Fibroblast of villous mesenchyme (primary cell): ENCODE data around the gene DNAH6. TPM values are rescaled to one million over a fixed set of nuclear protein-coding genes. Genes with fewer than 3 reads are reported as not detected.
"Not testable (repeated sequence)": the region's sequence is repeated elsewhere in the genome, so short reads cannot be mapped to it uniquely, and the experiment has no call there.

Source experiments
- DNase-seq: peaks from one replicate; pipeline ENCODE4 v3.0.0-alpha.2; 2010; ENCODE audit warnings: low read depth
- H3K4me3 ChIP-seq: 2 replicates; pipeline ENCODE4 v1.5.1; 2011; ENCODE audit warnings: low read depth, mild to moderate bottlenecking, low read length
- total RNA-seq: library from RNA; depleted of rRNA; stranded (reverse); fragments of >200 nt; gene quantifications from 2 replicates; pipeline ENCODE4 v1.2.3, GENCODE V29; 2012
- TF ChIP-seq, protein P1 (sequence below): IDR thresholded peaks from 2 replicates; pipeline ENCODE4 v1.5.1; 2012; ENCODE audit warnings: low read depth, mild to moderate bottlenecking, low read length; ENCODE audit not compliant: insufficient read depth

Gene DNAH6
- total RNA-seq, 1 donor: under 0.01 TPM

- TF ChIP-seq, protein P1, sequence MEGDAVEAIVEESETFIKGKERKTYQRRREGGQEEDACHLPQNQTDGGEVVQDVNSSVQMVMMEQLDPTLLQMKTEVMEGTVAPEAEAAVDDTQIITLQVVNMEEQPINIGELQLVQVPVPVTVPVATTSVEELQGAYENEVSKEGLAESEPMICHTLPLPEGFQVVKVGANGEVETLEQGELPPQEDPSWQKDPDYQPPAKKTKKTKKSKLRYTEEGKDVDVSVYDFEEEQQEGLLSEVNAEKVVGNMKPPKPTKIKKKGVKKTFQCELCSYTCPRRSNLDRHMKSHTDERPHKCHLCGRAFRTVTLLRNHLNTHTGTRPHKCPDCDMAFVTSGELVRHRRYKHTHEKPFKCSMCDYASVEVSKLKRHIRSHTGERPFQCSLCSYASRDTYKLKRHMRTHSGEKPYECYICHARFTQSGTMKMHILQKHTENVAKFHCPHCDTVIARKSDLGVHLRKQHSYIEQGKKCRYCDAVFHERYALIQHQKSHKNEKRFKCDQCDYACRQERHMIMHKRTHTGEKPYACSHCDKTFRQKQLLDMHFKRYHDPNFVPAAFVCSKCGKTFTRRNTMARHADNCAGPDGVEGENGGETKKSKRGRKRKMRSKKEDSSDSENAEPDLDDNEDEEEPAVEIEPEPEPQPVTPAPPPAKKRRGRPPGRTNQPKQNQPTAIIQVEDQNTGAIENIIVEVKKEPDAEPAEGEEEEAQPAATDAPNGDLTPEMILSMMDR: no peak
- no peak for DNase-seq
- H3K4me3 ChIP-seq: no peak overlapping the region
These were observed 233.1 kb downstream of the DNAH6 start for GRCh38 chr2:84749442-84749841.

DNA sequence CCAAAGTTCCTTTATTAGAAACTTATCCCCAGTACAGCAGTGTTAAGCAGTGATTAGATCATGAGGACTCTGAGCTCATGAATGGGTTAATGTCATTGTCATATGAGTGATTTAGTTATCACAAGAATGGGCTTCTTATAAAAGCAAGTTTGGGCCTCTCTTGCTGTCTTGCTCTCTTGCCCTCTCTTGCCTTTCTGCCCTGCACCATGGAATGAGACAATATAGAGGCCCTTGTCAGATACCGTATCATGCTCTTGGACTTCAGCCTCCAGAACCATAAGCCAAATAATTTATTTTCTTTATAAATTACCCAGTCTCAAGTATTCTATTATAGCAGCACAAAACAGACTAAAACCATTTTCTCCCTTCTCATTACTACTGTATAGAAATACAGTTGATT, 238.8 kb downstream of the DNAH6 start:
- TF ChIP-seq, protein P1: no peak
- H3K4me3 ChIP-seq: no peak overlapping the region
- DNase-seq: no peak

DNA sequence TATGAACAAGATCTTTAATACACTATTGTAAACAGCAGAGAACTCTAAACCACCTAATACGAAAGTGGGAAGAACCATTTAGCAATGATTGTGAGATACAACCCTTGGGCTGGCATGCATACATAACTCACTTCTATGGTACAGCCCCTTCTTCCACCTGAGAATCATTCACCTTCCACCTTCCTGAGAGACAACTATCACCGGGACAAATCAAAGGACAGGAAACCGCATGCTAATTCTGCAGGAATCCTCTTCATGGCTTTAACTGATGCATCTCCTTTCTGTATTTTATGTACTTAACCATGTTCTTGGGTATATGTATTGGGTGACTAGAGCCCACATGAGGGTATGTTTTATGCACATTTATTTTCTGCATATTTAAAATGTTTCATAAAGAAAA, 241.3 kb downstream of the DNAH6 start:
- TF ChIP-seq, protein P1: no peak
- H3K4me3 ChIP-seq: no peak overlapping the region
- DNase-seq: no peak

- TF ChIP-seq, protein P1: no peak
- no peak overlapping the region for H3K4me3 ChIP-seq
- no peak for DNase-seq
These were observed 250.5 kb downstream of the DNAH6 start for GRCh38 chr2:84766791-84767190.

DNA sequence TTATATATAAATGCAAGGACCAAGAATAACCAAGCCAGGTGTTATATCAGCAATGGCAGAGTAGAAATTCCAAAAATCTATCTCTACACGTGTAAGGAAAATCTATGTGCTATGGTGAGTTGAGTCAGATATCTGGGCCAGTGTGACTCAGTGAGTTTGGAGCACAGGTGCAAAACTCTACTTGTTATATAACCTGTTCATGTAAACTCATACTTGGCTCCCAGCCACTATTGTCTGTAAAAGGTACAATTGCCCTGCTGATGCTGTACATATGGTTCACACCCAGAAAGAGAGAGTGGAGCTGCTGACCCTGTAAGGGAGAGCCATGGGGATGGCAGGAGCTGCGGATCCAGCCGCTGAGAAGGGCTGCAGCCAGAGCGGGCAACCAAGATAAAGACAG, 252.5 kb downstream of the DNAH6 start:
- no peak for DNase-seq
- TF ChIP-seq, protein P1: no peak
- no peak overlapping the region for H3K4me3 ChIP-seq

DNA sequence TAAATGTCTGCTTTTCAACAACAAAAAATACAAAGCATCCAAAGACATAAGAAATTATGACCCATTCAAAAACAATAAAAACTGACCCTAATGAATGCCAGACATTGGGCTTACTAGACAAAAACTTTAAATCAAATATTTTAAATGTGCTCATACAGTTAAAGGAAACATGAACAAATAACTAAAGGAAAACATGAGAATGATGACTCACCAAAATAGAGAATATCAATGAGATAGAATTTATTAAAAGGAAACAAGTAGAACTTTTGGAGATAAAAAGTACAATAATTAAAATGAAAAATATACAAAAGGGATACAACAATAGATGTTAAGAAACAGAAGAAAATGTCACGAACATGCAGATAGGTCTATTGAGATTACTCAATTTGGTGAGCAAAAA, 254.0 kb downstream of the DNAH6 start:
- no peak for DNase-seq
- TF ChIP-seq, protein P1: no peak
- H3K4me3 ChIP-seq: no peak overlapping the region

- DNase-seq: no peak
- H3K4me3 ChIP-seq: no peak overlapping the region
- TF ChIP-seq, protein P1: no peak
These were observed 255.0 kb downstream of the DNAH6 start for GRCh38 chr2:84771251-84771650.

DNA sequence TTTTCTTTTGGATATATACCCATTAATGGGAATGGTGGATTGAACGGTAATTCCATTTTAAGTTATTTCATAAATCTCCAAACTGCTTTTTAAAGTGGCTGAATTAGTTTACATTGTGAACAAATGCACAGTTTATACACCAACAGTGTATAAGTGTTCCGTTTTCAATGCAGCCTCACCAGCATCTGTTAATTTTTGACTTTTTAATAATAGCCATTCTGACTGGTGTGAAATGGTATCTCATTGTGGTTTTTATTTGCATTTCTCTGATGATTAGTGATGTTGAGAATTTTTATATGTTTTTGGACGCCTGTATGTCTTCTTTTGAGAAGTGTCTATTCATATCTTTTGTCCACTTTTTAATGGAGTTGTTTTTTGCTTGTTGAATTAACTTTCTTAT, 257.3 kb downstream of the DNAH6 start:
- not testable (repeated sequence) for DNase-seq, H3K4me3 ChIP-seq
